ENCODE data around the gene C1orf105.

GRCh38 chr1:172455451-172455850, 35.0 kb downstream of the C1orf105 start:
- TF ChIP-seq TAF1 (IDR thresholded peaks at IDR 0.05; ENCODE audit: borderline replicate concordance, low read depth, low read length) (no peak), MAX (IDR thresholded peaks at IDR 0.05; ENCODE audit: low read depth, low read length) (no peak), YY1 (IDR thresholded peaks at IDR 0.05; ENCODE audit: low read depth, low read length) (no peak), NR2C2 (IDR thresholded peaks at IDR 0.05; ENCODE audit: borderline replicate concordance, control insufficient read depth, insufficient read length, low read depth) (no peak), REST (IDR thresholded peaks at IDR 0.05; ENCODE audit: low read depth, low read length) (no peak), EED (IDR thresholded peaks at IDR 0.05; ENCODE audit: low read depth) (no peak), HDAC6 (IDR thresholded peaks at IDR 0.05; ENCODE audit: unreplicated experiment) (no peak)

All from GM12878 (cell line).